Measurements from ENCODE around the gene ACBD6.

- TF ChIP-seq CTCF (IDR thresholded peaks at IDR 0.05; ENCODE audit: insufficient read depth, low read length) (no peak), POLR2AphosphoS5 (IDR thresholded peaks at IDR 0.05; ENCODE audit: low read depth) (no peak), REST (IDR thresholded peaks at IDR 0.05; ENCODE audit: insufficient replicate concordance, low read depth) (no peak)
These were observed 1.8 kb upstream of the ACBD6 start for GRCh38 chr1:180504186-180504585.
